Osteocyte (in vitro differentiated cells): ENCODE measurements around the gene GTPBP4. TPM values are rescaled to one million over a fixed set of nuclear protein-coding genes. Genes with fewer than 3 reads are reported as not detected.

ENCODE experiments used
- DNase-seq: peaks from one replicate; pipeline ENCODE4 v3.0.0; 2021; ENCODE audit warnings: mixed read lengths; ENCODE audit not compliant: unreplicated experiment; ENCODE audit errors: extremely low spot score
- H3K27ac Mint-ChIP-seq: one replicate; pipeline ENCODE4 v1.8.0; 2021; ENCODE audit warnings: mild to moderate bottlenecking, mixed read lengths; ENCODE audit not compliant: unreplicated experiment
- H3K27me3 Mint-ChIP-seq: one replicate; pipeline ENCODE4 v1.8.0; 2021; ENCODE audit warnings: mixed read lengths; ENCODE audit not compliant: unreplicated experiment
- H3K36me3 Mint-ChIP-seq: one replicate; pipeline ENCODE4 v1.8.0; 2021; ENCODE audit warnings: mixed read lengths; ENCODE audit not compliant: unreplicated experiment
- H3K4me1 Mint-ChIP-seq: one replicate; pipeline ENCODE4 v1.8.0; 2021; ENCODE audit warnings: mixed read lengths; ENCODE audit not compliant: unreplicated experiment
- H3K4me3 Mint-ChIP-seq: one replicate; pipeline ENCODE4 v1.8.0; 2021; ENCODE audit warnings: mild to moderate bottlenecking, moderate library complexity, mixed read lengths; ENCODE audit not compliant: unreplicated experiment
- H3K9me3 Mint-ChIP-seq: one replicate; pipeline ENCODE4 v1.8.0; 2021; ENCODE audit warnings: mixed read lengths; ENCODE audit not compliant: unreplicated experiment
- total RNA-seq: library from RNA; stranded (reverse); gene quantifications from 2 replicates; pipeline ENCODE4 v1.2.1, GENCODE V29; 2021
- TF ChIP-seq, protein P1 (sequence below): fragments of 200-600 bp; sonication (generic); IDR thresholded peaks from 2 replicates; pipeline ENCODE4 v1.5.0; 2021; ENCODE audit warnings: antibody characterized with exemption, mild to moderate bottlenecking, moderate library complexity

The GTPBP4 gene
- total RNA-seq, 1 donor from 2014 or later: 53.7 TPM

DNA sequence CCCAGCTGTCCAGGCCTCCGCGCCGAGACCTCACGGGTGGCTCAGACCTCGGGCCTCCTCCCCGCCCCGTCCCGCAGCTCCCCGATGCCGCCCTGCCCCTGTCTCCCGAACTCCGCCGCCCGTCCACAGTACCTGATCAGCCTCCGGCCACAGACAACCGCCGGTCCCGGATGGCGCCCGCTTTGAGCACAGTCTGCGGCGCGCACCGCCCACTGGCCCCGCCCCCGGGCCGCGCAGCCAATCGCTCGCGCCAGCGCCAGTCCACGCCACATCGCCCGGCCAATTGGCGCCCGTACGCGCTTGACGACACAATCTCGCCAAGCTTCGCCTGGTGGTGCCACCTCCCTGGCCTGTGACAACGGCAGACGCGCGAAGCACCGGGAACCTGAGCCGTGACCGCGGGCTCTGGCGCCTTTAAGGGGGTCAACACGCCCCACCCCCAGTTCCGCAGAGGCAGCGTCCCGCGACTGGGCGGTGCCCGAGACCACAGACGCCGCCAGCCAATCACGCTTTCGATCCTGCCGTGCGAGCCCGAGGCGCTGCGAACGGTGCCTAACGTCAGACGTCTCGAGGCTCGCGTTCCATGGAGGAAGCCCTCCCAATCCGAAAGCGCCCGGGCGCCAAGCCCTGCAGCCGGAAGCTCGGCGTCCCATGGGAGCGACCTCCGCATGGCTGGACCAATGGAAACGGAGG is 60.6 kb downstream of the GTPBP4 start, which contains the start of gene IDI1:
IDI1 (minus strand) TSS at position 388 of the 693 bp plus-strand sequence; CDS start at position 272, 116 bp downstream.
- H3K4me1 Mint-ChIP-seq: peaks cover 53% of the 10 kb centered on the region
- H3K36me3 Mint-ChIP-seq: peaks cover 17% of the 10 kb centered on the region
- no peaks in the 10 kb centered on the region for H3K9me3 Mint-ChIP-seq
- peak within 1 kb of the TSS; percentile 99 for H3K27ac Mint-ChIP-seq
- TF ChIP-seq, protein P1, sequence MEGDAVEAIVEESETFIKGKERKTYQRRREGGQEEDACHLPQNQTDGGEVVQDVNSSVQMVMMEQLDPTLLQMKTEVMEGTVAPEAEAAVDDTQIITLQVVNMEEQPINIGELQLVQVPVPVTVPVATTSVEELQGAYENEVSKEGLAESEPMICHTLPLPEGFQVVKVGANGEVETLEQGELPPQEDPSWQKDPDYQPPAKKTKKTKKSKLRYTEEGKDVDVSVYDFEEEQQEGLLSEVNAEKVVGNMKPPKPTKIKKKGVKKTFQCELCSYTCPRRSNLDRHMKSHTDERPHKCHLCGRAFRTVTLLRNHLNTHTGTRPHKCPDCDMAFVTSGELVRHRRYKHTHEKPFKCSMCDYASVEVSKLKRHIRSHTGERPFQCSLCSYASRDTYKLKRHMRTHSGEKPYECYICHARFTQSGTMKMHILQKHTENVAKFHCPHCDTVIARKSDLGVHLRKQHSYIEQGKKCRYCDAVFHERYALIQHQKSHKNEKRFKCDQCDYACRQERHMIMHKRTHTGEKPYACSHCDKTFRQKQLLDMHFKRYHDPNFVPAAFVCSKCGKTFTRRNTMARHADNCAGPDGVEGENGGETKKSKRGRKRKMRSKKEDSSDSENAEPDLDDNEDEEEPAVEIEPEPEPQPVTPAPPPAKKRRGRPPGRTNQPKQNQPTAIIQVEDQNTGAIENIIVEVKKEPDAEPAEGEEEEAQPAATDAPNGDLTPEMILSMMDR: no peak
- peak within 1 kb of the TSS; percentile 87 for H3K4me3 Mint-ChIP-seq
- H3K27me3 Mint-ChIP-seq: no peaks in the 10 kb centered on the region
- DNase-seq: peak; percentile 100

DNA sequence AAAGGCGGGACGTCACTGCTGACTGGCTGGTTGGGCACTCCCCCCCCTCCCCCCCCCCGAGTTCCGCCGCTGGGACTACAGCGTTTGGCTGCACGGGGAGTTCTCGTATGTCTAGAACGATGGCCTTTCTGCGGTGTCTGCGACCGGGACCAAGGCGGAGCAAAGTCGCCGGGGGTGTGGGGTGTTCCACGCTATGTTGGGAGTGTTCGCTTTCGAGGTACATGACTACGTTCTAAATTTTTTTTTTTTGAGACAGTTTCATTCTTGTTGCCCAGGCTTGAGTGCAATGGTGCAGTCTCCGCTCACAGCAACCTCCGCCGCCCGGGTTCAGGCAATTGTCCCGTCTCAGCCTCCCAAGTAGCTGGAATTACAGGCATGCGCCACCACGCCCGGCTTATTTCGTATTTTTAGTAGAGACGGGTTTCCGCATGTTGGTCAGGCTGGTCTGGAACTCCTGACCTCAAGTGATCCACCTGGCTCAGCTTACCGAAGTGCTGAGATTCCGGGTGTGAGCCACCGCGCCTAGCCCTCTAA is 61.3 kb downstream of the GTPBP4 start:
- DNase-seq: no peak
- Mint-ChIP-seq H3K4me3 (peak overlapping the region; percentile 87), H3K27me3 (no peaks in the 10 kb centered on the region), H3K4me1 (peaks cover 53% of the 10 kb centered on the region), H3K9me3 (no peaks in the 10 kb centered on the region), H3K27ac (peak overlapping the region; percentile 99), H3K36me3 (peaks cover 15% of the 10 kb centered on the region)
- TF ChIP-seq, protein P1: no peak

DNA sequence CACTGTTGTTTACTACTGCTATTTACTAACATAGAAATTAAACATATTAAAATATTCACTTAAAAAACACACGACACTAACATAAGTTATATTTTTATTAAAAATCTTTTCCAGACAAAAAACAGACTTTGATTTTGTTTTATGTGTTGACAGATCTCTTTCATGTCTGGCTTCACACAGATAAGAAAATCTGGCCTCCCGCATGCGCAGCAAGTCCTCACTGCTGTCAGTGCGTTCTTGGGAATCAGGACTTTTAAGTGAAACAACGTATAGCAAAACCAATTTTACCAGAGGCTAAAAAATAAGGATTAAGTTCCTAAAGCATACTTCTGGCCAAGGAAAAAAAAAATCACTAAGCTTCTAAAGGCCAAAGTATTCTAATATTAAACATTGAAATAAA is 61.9 kb downstream of the GTPBP4 start:
- peak overlapping the region; percentile 87 for H3K4me3 Mint-ChIP-seq
- peak overlapping the region; percentile 99 for H3K27ac Mint-ChIP-seq
- peaks cover 13% of the 10 kb centered on the region for H3K36me3 Mint-ChIP-seq
- H3K27me3 Mint-ChIP-seq: no peaks in the 10 kb centered on the region
- no peak for DNase-seq
- TF ChIP-seq, protein P1: no peak
- H3K9me3 Mint-ChIP-seq: no peaks in the 10 kb centered on the region
- H3K4me1 Mint-ChIP-seq: peaks cover 53% of the 10 kb centered on the region

DNA sequence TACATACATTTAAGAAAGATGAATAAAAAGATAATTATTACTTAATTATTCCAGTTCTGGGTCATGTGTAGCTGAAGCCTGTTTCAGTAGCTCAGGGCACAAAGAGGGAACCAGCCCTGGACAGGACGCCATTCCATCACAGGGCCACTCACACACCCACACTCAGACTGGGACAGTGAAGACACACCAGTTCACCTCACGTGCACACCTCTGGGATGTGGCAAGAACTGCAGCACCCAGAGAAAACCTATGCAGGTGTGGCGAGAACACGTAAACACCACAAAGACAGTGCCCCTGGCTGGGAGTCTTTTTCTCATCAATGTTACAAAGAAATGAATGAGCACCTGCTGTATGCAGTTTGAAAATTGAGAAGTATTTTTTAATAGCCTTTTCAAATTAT is 62.3 kb downstream of the GTPBP4 start:
- H3K4me1 Mint-ChIP-seq: peaks cover 54% of the 10 kb centered on the region
- H3K27me3 Mint-ChIP-seq: no peaks in the 10 kb centered on the region
- peak overlapping the region; percentile 62 for H3K27ac Mint-ChIP-seq
- TF ChIP-seq, protein P1: no peak
- peak overlapping the region; percentile 87 for H3K4me3 Mint-ChIP-seq
- H3K36me3 Mint-ChIP-seq: peaks cover 13% of the 10 kb centered on the region
- DNase-seq: no peak
- no peaks in the 10 kb centered on the region for H3K9me3 Mint-ChIP-seq

DNA sequence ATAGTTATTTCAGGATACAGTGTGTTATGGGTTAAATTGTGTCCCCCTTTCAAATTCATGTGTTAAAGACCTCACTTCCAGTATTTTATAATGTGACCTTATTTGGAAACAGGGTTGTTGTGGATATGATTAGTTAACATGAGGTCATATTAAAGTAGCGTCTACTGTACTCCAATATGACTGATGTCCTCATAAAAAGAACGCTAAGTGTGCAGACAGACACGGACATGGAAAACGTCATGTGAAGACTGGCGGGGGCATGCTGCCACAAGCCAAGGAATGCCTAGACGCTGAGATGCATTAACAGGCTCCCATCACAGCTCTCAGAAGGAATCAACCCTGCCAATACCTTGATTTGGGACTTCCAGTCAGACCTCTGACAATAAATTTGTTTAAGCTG is 66.5 kb downstream of the GTPBP4 start:
- Mint-ChIP-seq H3K4me1 (peaks cover 54% of the 10 kb centered on the region), H3K4me3 (peak overlapping the region; percentile 95), H3K27ac (peak overlapping the region; percentile 34), H3K36me3 (peaks cover 13% of the 10 kb centered on the region), H3K27me3 (no peaks in the 10 kb centered on the region), H3K9me3 (no peaks in the 10 kb centered on the region)
- DNase-seq: no peak
- TF ChIP-seq, protein P1: no peak
